Hepatocyte (in vitro differentiated cells): ENCODE data around the gene AKR7A2. TPM values are rescaled to one million over a fixed set of nuclear protein-coding genes. Genes with fewer than 3 reads are reported as not detected.
"Not testable (repeated sequence)": the region's sequence is repeated elsewhere in the genome, so short reads cannot be mapped to it uniquely, and the experiment has no call there.

Experiments used
- DNase-seq: peaks from one replicate; pipeline ENCODE4 v3.0.0-alpha.2; 2016; ENCODE audit warnings: low spot score
- H2AFZ ChIP-seq: fragments of 200-600 bp; sonication (generic); 2 replicates; pipeline ENCODE4 v1.6.0; 2016; ENCODE audit warnings: antibody characterized with exemption, mild to moderate bottlenecking
- H3K27ac ChIP-seq: fragments of 200-600 bp; sonication (generic); 2 replicates; pipeline ENCODE4 v1.5.1; 2016; ENCODE audit warnings: mild to moderate bottlenecking
- H3K27me3 ChIP-seq: fragments of 200-600 bp; sonication (generic); 2 replicates; pipeline ENCODE4 v1.6.1; 2016
- H3K36me3 ChIP-seq: fragments of 200-600 bp; sonication (generic); replicated peaks from 2 replicates; pipeline ENCODE4 v1.5.1; 2016; ENCODE audit warnings: low read depth; ENCODE audit not compliant: insufficient read depth
- H3K4me1 ChIP-seq: fragments of 200-600 bp; sonication (generic); 2 replicates; pipeline ENCODE4 v1.5.1; 2016; ENCODE audit warnings: mild to moderate bottlenecking, moderate library complexity; ENCODE audit not compliant: insufficient read depth
- H3K4me2 ChIP-seq: fragments of 200-600 bp; sonication (generic); 2 replicates; pipeline ENCODE4 v1.6.0; 2016
- H3K4me3 ChIP-seq: fragments of 200-600 bp; sonication (generic); 2 replicates; pipeline ENCODE4 v1.5.1; 2016; ENCODE audit warnings: mild to moderate bottlenecking
- H3K79me2 ChIP-seq: fragments of 200-600 bp; sonication (generic); 2 replicates; pipeline ENCODE4 v1.6.0; 2017; ENCODE audit warnings: mild to moderate bottlenecking
- H3K9me2 ChIP-seq: fragments of 200-600 bp; sonication (generic); replicated peaks from 2 replicates; pipeline ENCODE4 v1.6.0; 2017; ENCODE audit warnings: mild to moderate bottlenecking; ENCODE audit not compliant: insufficient read depth
- H3K9me3 ChIP-seq: fragments of 200-600 bp; sonication (generic); 2 replicates; pipeline ENCODE4 v1.5.1; 2016; ENCODE audit warnings: low read depth, mild to moderate bottlenecking
- H4K20me1 ChIP-seq: fragments of 200-600 bp; sonication (generic); 2 replicates; pipeline ENCODE4 v1.6.0; 2016; ENCODE audit warnings: mild to moderate bottlenecking; ENCODE audit not compliant: insufficient read depth, poor library complexity, severe bottlenecking
- EZH2 ChIP-seq: fragments of 200-600 bp; sonication (generic); IDR thresholded peaks from 2 replicates; pipeline ENCODE4 v1.6.1; 2016; ENCODE audit warnings: antibody characterized with exemption, mild to moderate bottlenecking, borderline replicate concordance
- EZH2phosphoT487 ChIP-seq: fragments of 200-600 bp; sonication (generic); IDR thresholded peaks from one replicate; pipeline ENCODE4 v1.6.1; 2018; ENCODE audit warnings: antibody characterized with exemption, mild to moderate bottlenecking, low read depth, moderate library complexity; ENCODE audit not compliant: unreplicated experiment, severe bottlenecking
- WGBS: methylation state at CpG from one replicate; pipeline ENCODE4 v1.1.6; 2016; ENCODE audit warnings: low lambda C conversion rate; ENCODE audit errors: missing lambda C conversion rate; 5-methylcytosine and 5-hydroxymethylcytosine counted together
- polyA plus RNA-seq: library from polyadenylated mRNA; unstranded; fragments of >200 nt; fragmentation: Nextera tagmentation; extraction: Ambion mirVana; gene quantifications from 2 replicates; pipeline ENCODE4 v1.2.1, GENCODE V29; 2016
- total RNA-seq: library from RNA; depleted of rRNA; stranded (reverse); fragments of >200 nt; gene quantifications from 2 replicates; pipeline ENCODE4 v1.2.3, GENCODE V29; 2014
- TF ChIP-seq, protein P1 (sequence below): fragments of 200-600 bp; sonication (generic); IDR thresholded peaks from 2 replicates; pipeline ENCODE4 v1.5.1; 2016; ENCODE audit warnings: antibody characterized with exemption, mild to moderate bottlenecking; ENCODE audit not compliant: poor library complexity

AKR7A2 gene
- total and polyA plus RNA-seq, 2 experiments from 2014 or later = 81.5 to 109 TPM

DNA sequence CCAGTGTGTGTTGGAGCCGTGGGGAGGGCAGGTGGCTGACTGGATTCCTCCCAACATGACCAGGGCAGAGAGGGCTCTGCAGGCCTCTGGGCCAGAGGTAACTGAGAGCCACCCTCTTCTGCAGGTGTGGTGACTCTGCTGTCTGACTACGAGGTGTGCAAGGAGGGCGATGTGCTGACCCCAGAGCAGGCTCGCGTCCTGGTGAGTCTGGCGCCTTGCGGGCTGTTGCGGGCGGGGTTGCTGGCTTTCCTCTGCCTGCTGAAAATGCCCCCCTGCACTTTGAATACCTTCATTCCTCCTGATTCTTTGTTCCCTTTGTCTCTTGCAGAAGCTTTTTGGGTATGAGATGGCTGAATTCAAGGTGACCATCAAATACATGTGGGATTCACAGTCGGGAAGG lies 53.6 kb downstream of the AKR7A2 start:
- Histone ChIP-seq H3K27ac (no peak overlapping the region), H3K27me3 (no peaks in the 10 kb centered on the region), H4K20me1 (no peaks in the 10 kb centered on the region), H3K36me3 (no peaks in the 10 kb centered on the region), H3K4me2 (no peak overlapping the region), H3K79me2 (peaks cover 18% of the 10 kb centered on the region), H3K4me3 (no peak overlapping the region), H3K4me1 (no peaks in the 10 kb centered on the region), H3K9me3 (no peaks in the 10 kb centered on the region), H3K9me2 (no peaks in the 10 kb centered on the region), H2AFZ (no peak overlapping the region)
- no peak for DNase-seq
- TF ChIP-seq, protein P1, sequence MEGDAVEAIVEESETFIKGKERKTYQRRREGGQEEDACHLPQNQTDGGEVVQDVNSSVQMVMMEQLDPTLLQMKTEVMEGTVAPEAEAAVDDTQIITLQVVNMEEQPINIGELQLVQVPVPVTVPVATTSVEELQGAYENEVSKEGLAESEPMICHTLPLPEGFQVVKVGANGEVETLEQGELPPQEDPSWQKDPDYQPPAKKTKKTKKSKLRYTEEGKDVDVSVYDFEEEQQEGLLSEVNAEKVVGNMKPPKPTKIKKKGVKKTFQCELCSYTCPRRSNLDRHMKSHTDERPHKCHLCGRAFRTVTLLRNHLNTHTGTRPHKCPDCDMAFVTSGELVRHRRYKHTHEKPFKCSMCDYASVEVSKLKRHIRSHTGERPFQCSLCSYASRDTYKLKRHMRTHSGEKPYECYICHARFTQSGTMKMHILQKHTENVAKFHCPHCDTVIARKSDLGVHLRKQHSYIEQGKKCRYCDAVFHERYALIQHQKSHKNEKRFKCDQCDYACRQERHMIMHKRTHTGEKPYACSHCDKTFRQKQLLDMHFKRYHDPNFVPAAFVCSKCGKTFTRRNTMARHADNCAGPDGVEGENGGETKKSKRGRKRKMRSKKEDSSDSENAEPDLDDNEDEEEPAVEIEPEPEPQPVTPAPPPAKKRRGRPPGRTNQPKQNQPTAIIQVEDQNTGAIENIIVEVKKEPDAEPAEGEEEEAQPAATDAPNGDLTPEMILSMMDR = no peak
- TF ChIP-seq EZH2phosphoT487 (no peak), EZH2 (no peak)
- WGBS = 97% methylated on average over 10 of the region's 10 CpGs

DNA sequence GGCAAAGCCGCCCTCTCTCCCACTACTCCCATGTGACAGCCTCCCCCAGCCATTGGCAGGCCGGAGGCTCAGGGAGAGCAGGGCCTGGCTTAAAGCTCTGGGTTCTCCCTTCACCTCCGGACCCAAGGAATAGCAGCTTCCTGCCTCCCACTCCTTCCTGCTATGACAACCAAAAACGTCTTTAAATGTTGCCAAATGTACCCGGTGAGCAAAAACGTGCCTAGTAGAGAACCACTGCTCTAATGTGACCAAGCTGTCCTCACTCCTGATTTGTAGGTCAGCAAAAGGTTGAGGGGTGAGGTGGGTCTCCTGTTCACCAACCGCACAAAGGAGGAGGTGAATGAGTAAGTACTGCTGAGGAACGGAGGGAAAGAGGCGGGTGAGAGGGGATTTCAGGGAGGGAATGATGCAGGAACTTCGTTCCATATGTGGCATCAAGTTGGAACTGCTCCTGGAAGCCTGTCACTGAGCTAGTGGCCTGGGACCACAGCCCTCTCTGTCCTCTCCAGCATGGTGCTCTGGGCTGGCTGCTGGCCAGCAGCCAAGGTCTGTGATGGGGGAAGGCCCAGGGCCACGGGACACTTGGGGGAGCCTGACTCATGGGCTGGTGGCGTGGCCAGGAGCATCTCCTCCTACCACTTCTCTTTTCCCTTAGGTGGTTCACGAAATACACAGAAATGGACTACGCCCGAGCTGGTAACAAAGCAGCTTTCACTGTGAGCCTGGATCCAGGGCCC lies 54.6 kb downstream of the AKR7A2 start:
- Histone ChIP-seq H3K79me2 (peaks cover 28% of the 10 kb centered on the region), H3K27ac (no peak overlapping the region), H3K4me2 (no peak overlapping the region), H3K9me2 (no peaks in the 10 kb centered on the region), H2AFZ (no peak overlapping the region), H3K36me3 (no peaks in the 10 kb centered on the region), H3K9me3 (no peaks in the 10 kb centered on the region), H3K4me1 (peaks cover 9% of the 10 kb centered on the region), H3K27me3 (no peaks in the 10 kb centered on the region), H3K4me3 (no peak overlapping the region), H4K20me1 (no peaks in the 10 kb centered on the region)
- no peak for DNase-seq
- TF ChIP-seq, protein P1 = no peak
- TF ChIP-seq EZH2phosphoT487 (no peak), EZH2 (no peak)
- WGBS = 87% methylated on average over 15 of the region's 15 CpGs

DNA sequence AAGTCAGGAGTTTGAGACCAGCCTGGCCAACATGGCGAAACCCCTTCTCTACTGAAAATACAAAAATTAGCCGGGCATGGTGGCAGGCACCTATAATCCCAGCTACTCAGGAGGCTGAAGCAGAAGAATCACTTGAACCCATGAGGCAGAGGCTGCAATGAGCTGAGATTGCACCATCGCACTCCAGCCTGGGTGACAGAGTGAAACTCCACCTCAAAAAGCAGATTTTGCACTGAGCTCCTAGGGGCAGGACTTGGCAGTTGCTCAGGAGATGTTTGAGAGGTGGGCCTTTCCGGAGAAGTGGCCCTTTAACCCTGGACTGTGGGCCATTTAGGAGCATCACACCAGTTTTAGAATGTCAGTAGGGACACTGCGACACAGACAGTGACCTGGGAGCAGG lies 55.6 kb downstream of the AKR7A2 start:
- not testable (repeated sequence) for H3K9me2 ChIP-seq

DNA sequence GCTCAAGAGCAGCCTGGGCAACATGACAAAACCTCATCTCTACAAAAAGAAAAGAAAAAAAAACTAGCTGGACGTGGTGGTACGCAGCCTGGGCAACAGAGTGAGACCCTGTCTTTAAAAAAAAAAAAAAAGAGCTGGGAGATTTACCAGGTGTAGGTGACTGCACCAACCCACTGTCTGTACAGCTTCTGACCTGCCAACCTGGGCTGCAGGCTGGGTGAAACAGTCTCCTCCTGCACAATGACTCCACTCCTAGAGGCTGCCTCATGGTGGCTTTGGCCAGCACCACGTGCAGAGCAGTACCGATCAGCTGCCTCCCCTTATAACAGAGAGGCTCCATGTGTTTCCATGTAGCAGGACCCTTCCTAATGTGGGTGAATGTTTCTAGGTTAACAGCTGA lies 56.7 kb downstream of the AKR7A2 start:
- TF ChIP-seq, protein P1 = no peak
- Histone ChIP-seq H4K20me1 (no peaks in the 10 kb centered on the region), H3K9me2 (no peaks in the 10 kb centered on the region), H3K27ac (no peak overlapping the region), H3K79me2 (peaks cover 44% of the 10 kb centered on the region), H3K4me1 (peaks cover 16% of the 10 kb centered on the region), H3K9me3 (no peaks in the 10 kb centered on the region), H2AFZ (no peak overlapping the region), H3K36me3 (no peaks in the 10 kb centered on the region), H3K4me3 (no peak overlapping the region), H3K4me2 (no peak overlapping the region), H3K27me3 (no peaks in the 10 kb centered on the region)
- no peak for DNase-seq
- WGBS = 93% methylated on average over 4 of the region's 4 CpGs

More for the DNA sequence above, 55.6 kb downstream of the AKR7A2 start:
- not testable (repeated sequence) for H3K4me3 ChIP-seq, H3K4me2 ChIP-seq, H2AFZ ChIP-seq, H4K20me1 ChIP-seq, DNase-seq, H3K36me3 ChIP-seq, H3K9me3 ChIP-seq, H3K27ac ChIP-seq, H3K27me3 ChIP-seq
- WGBS = 98% methylated on average over 5 of the region's 5 CpGs
- peaks cover 34% of the 10 kb centered on the region for H3K79me2 ChIP-seq
- H3K4me1 ChIP-seq = peaks cover 11% of the 10 kb centered on the region
